Kidney epithelial cell (primary cell): ENCODE data around the gene ARHGAP40. TPM values are rescaled to one million over a fixed set of nuclear protein-coding genes. Genes with fewer than 3 reads are reported as not detected.
A peak's percentile ranks its signal among the peaks of the same experiment; 100 is the strongest.

Source experiments
- DNase-seq: peaks from one replicate; pipeline ENCODE4 v3.0.0-alpha.2; 2010; ENCODE audit warnings: low read depth
- H3K27me3 ChIP-seq: 2 replicates; pipeline ENCODE4 v1.6.0; 2011; ENCODE audit warnings: low read length; ENCODE audit not compliant: control insufficient read depth, insufficient read depth
- H3K36me3 ChIP-seq: 2 replicates; pipeline ENCODE4 v1.5.1; 2011; ENCODE audit warnings: low read length; ENCODE audit not compliant: control insufficient read depth, insufficient read depth
- H3K4me3 ChIP-seq: 2 replicates; pipeline ENCODE4 v1.5.1; 2011; ENCODE audit warnings: low read depth, mild to moderate bottlenecking, control low read depth, low read length
- total RNA-seq: library from RNA; depleted of rRNA; stranded (reverse); fragments of >200 nt; gene quantifications from 2 replicates; pipeline ENCODE4 v1.2.3, GENCODE V29; 2015
- TF ChIP-seq, protein P1 (sequence below): IDR thresholded peaks from 2 replicates; pipeline ENCODE4 v1.5.1; 2011; ENCODE audit warnings: mild to moderate bottlenecking, moderate library complexity, low read length, control low read depth, inconsistent platforms; ENCODE audit not compliant: insufficient read depth, poor library complexity, severe bottlenecking

Gene ARHGAP40
- total RNA-seq, 1 donor from 2014 or later: 2.8 TPM

DNA sequence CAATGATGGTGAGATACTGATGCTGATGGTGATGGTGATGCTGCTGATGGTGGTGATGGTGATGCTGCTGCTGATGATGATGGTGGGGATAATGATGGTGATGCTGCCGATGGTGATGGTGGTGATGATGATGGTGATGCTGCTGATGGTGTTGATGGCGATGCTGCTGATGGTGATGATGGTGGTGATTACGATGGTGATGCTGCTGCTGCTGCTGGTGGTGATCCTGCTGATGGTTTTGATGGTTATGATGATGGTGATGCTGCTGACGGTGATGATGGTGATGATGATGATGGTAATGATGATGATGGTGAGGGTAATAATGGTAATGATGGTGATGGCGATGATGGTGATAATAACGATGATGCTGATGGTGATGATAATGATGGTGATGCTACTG lies 50.0 kb downstream of the ARHGAP40 start:
- DNase-seq: no peak
- H3K36me3 ChIP-seq: no peaks in the 10 kb centered on the region
- peaks cover 14% of the 10 kb centered on the region for H3K27me3 ChIP-seq
- TF ChIP-seq, protein P1, sequence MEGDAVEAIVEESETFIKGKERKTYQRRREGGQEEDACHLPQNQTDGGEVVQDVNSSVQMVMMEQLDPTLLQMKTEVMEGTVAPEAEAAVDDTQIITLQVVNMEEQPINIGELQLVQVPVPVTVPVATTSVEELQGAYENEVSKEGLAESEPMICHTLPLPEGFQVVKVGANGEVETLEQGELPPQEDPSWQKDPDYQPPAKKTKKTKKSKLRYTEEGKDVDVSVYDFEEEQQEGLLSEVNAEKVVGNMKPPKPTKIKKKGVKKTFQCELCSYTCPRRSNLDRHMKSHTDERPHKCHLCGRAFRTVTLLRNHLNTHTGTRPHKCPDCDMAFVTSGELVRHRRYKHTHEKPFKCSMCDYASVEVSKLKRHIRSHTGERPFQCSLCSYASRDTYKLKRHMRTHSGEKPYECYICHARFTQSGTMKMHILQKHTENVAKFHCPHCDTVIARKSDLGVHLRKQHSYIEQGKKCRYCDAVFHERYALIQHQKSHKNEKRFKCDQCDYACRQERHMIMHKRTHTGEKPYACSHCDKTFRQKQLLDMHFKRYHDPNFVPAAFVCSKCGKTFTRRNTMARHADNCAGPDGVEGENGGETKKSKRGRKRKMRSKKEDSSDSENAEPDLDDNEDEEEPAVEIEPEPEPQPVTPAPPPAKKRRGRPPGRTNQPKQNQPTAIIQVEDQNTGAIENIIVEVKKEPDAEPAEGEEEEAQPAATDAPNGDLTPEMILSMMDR: no peak
- H3K4me3 ChIP-seq: no peak overlapping the region

DNA sequence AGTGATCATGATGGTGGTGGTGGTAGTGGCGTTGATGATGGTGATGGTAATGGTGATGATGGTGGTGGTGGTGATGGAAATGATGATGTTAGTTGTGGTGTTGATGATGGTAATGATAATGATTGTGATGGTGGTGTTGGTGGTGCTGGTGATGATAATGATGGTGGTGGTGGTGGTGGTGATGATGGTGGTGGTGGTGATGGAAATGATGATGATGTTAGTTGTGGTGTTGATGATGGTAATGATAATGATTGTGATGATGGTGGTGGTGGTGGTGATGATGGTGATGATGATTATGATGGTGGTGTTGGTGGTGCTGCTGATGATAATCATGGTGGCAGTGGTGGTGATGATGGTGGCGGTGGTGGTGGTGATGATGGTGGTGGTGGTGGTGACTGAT lies 51.4 kb downstream of the ARHGAP40 start:
- H3K27me3 ChIP-seq: peaks cover 12% of the 10 kb centered on the region
- no peak for DNase-seq
- TF ChIP-seq, protein P1: no peak
- H3K4me3 ChIP-seq: no peak overlapping the region
- no peaks in the 10 kb centered on the region for H3K36me3 ChIP-seq

DNA sequence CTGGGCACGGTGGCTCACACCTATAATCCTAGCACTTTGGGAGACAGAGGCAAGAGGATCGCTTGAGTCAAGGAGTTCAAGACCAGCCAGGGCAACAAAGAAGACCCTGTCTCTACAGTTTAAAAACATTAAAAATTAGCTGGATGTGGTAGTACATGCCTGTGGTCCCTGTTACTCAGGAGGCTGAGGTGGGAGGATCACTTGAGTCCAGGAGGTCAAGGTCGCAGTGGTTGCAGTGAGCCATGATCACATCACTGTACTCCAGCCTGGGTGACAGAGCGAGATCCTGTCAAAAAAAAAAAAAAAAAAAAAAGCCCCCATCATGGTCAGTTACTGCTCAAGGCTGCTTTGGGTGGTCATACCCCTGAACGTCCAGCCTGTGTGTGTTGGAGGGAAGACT lies 55.8 kb downstream of the ARHGAP40 start:
- TF ChIP-seq, protein P1: no peak
- Histone ChIP-seq H3K36me3 (no peaks in the 10 kb centered on the region), H3K27me3 (peaks cover 6% of the 10 kb centered on the region), H3K4me3 (no peak overlapping the region)
- no peak for DNase-seq

DNA sequence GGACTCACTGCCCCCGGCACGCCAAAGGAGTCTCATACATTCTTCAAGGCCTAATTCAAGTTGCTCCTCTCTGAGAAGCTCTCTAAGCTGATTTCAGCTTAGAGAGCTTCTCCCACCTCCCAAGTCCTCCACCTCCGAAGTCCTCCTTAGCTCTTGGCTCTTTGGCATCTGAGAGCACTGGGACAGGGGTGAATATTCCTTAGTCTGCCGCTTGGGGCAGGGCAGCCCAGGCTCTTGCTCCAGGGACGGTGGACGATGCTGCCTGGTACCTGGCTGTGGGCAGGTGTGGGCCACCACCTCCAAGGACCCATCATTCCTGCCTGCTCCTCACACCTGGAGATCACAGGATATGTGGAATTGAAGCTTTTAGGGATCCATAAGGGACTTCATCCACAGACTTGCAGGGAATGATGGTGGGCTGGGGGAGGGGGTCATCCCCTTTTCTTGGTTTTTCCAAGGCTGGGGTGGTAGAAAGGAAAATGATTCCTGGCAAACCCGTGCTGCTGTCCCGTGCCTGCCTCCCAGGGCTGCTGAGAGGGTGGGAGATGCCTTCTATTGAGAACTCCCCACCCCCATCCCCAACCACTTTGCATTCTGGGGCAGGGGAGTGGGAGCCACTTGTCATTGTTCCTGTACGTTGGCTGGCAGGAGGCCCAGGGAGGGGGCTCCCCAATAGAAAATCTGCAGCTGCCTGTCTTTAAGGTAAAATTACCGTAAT lies 57.4 kb downstream of the ARHGAP40 start:
- Histone ChIP-seq H3K36me3 (no peaks in the 10 kb centered on the region), H3K4me3 (no peak overlapping the region), H3K27me3 (peaks cover 11% of the 10 kb centered on the region)
- DNase-seq: no peak
- TF ChIP-seq, protein P1: peak; percentile 74

DNA sequence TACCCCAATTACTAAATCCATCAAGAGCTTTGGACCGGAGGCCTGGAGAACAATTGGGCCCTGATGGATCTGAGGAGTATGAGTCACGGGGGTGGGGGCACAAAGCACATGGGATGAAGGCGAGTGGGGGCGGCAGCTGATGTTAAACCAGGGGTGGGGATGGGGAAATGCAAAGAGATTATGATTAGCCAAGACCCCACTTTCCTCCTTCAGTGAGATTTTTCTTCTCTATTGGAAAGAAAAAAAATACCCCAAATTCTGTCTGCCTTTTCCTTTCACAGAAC lies 57.9 kb downstream of the ARHGAP40 start:
- TF ChIP-seq, protein P1: no peak
- H3K36me3 ChIP-seq: no peaks in the 10 kb centered on the region
- peaks cover 12% of the 10 kb centered on the region for H3K27me3 ChIP-seq
- H3K4me3 ChIP-seq: no peak overlapping the region
- no peak for DNase-seq

DNA sequence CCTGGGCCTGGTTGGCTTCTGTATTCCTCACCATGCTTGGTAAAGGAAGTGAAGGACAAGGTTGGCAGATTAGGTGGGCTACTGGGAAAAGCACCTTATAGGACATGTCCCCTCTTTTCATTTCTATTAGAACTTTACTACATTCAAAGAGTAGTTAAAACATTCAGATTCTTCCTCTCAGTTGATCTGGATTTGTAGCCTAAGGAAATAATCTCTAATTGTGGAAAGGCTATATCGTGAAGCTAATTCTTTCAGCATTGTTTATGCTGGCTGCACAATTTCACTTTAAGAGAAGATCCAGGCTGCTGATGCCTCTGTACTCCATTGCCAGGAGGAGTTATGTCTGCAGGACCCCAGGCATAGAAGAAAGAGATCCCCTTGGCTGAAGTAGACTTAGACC lies 58.8 kb downstream of the ARHGAP40 start:
- no peak for DNase-seq
- TF ChIP-seq, protein P1: no peak
- Histone ChIP-seq H3K27me3 (peaks cover 13% of the 10 kb centered on the region), H3K36me3 (no peaks in the 10 kb centered on the region), H3K4me3 (no peak overlapping the region)
